ENCODE results near the gene CSPG4.

CSPG4 gene

GRCh38 chr15:75659928-75660645 lies 52.6 kb downstream of the CSPG4 start:
- Histone ChIP-seq H3K18ac (ENCODE audit: low read length) (peak overlapping the region; percentile 71), H4K8ac (ENCODE audit: low read depth, low read length) (no peak overlapping the region), H2BK120ac (ENCODE audit: low read depth, low read length) (no peak overlapping the region), H3K14ac (ENCODE audit: low read length) (peak overlapping the region; percentile 71), H2AFZ (ENCODE audit: low read length) (no peak overlapping the region), H2BK12ac (ENCODE audit: low read length) (no peak overlapping the region), H2BK5ac (ENCODE audit: low read length) (no peak overlapping the region), H3K9me3 (replicated peaks in 1 of 2; ENCODE audit: control insufficient read depth in 2 of 2, insufficient read depth in 1 of 2, low read depth in 1 of 2, low read length in 2 of 2) (no peaks in the 10 kb centered on the region), H3K9ac (ENCODE audit: low read depth, low read length, poor library complexity) (no peak overlapping the region), H3K27ac (replicated peaks; ENCODE audit: low read length) (no peak overlapping the region), H3K4ac (ENCODE audit: low read length) (no peak overlapping the region), H3K4me2 (ENCODE audit: insufficient read depth, low read length, poor library complexity, severe bottlenecking) (no peak overlapping the region), H2AK5ac (ENCODE audit: low read depth, low read length) (no peak overlapping the region), H3K4me1 (ENCODE audit: control insufficient read depth in 2 of 2, insufficient read depth in 1 of 2, low read depth in 1 of 2, low read length in 2 of 2) (peaks cover 0 to 7% of the 10 kb centered on the region in 2 donors), H3K23ac (ENCODE audit: low read depth, low read length, poor library complexity) (peak overlapping the region; percentile 96), H2BK15ac (ENCODE audit: low read length) (no peak overlapping the region), H3K79me1 (ENCODE audit: low read depth, low read length) (peaks cover 7% of the 10 kb centered on the region), H4K91ac (ENCODE audit: low read depth, low read length, poor library complexity) (no peak overlapping the region), H3K36me3 (replicated peaks in 1 of 2; ENCODE audit: control insufficient read depth in 2 of 2, insufficient read depth in 2 of 2, low read length in 2 of 2) (peaks cover 23 to 58% of the 10 kb centered on the region in 2 donors), H3K27me3 (ENCODE audit: control insufficient read depth in 3 of 3, insufficient read depth in 3 of 3, low read depth in 1 of 3, low read length in 3 of 3) (no peaks in the 10 kb centered on the region), H3K4me3 (ENCODE audit: low read length in 2 of 2) (no peak overlapping the region)
- no CpG with 5 or more reads among the region's 17 CpGs for WGBS, 2 donors (ENCODE audit: extremely low coverage in 2 of 2, insufficient read length in 2 of 2, insufficient replicate concordance in 1 of 2)
- no peak for DNase-seq (ENCODE audit: low spot score)

- Histone ChIP-seq H3K14ac (ENCODE audit: low read length) (peak overlapping the region; percentile 21), H3K4me1 (ENCODE audit: control insufficient read depth in 2 of 2, insufficient read depth in 1 of 2, low read depth in 1 of 2, low read length in 2 of 2) (peaks cover 0 to 7% of the 10 kb centered on the region in 2 donors), H2BK15ac (ENCODE audit: low read length) (no peak overlapping the region), H2BK5ac (ENCODE audit: low read length) (no peak overlapping the region), H3K4me3 (ENCODE audit: low read length in 2 of 2) (no peak overlapping the region), H2AK5ac (ENCODE audit: low read depth, low read length) (no peak overlapping the region), H3K18ac (ENCODE audit: low read length) (no peak overlapping the region), H2BK120ac (ENCODE audit: low read depth, low read length) (no peak overlapping the region), H3K9me3 (replicated peaks in 1 of 2; ENCODE audit: control insufficient read depth in 2 of 2, insufficient read depth in 1 of 2, low read depth in 1 of 2, low read length in 2 of 2) (no peaks in the 10 kb centered on the region), H3K4me2 (ENCODE audit: insufficient read depth, low read length, poor library complexity, severe bottlenecking) (no peak overlapping the region), H4K91ac (ENCODE audit: low read depth, low read length, poor library complexity) (no peak overlapping the region), H3K9ac (ENCODE audit: low read depth, low read length, poor library complexity) (no peak overlapping the region), H2BK12ac (ENCODE audit: low read length) (no peak overlapping the region), H3K4ac (ENCODE audit: low read length) (no peak overlapping the region), H3K23ac (ENCODE audit: low read depth, low read length, poor library complexity) (no peak overlapping the region), H3K27me3 (ENCODE audit: control insufficient read depth in 3 of 3, insufficient read depth in 3 of 3, low read depth in 1 of 3, low read length in 3 of 3) (no peaks in the 10 kb centered on the region), H3K79me1 (ENCODE audit: low read depth, low read length) (peaks cover 10% of the 10 kb centered on the region), H3K27ac (replicated peaks; ENCODE audit: low read length) (no peak overlapping the region), H2AFZ (ENCODE audit: low read length) (no peak overlapping the region), H3K36me3 (replicated peaks in 1 of 2; ENCODE audit: control insufficient read depth in 2 of 2, insufficient read depth in 2 of 2, low read length in 2 of 2) (peaks cover 27 to 66% of the 10 kb centered on the region in 2 donors), H4K8ac (ENCODE audit: low read depth, low read length) (no peak overlapping the region)
- no peak for DNase-seq (ENCODE audit: low spot score)
- no CpG with 5 or more reads among the region's 9 CpGs for WGBS, 2 donors (ENCODE audit: extremely low coverage in 2 of 2, insufficient read length in 2 of 2, insufficient replicate concordance in 1 of 2)
These were observed 53.4 kb downstream of the CSPG4 start for GRCh38 chr15:75659141-75659771.

DNA sequence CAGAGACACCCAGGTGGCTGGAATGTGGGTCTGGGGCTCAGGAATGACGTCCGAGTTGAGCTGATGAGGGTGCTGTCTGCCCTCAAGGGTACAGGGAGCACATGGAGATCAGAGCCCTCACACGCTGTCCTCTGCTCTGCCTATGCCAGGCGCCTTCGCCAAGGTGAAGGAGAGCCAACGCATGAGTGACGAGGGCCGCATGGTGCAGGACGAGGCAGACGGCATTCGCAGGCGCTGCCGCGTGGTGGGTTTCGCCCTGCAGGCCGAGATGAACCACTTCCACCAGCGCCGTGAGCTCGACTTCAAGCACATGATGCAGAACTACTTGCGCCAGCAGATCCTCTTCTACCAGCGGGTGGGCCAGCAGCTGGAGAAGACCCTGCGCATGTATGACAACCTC lies 55.8 kb downstream of the CSPG4 start:
- Histone ChIP-seq H3K4me2 (ENCODE audit: insufficient read depth, low read length, poor library complexity, severe bottlenecking) (no peak overlapping the region), H3K4me3 (ENCODE audit: low read length in 2 of 2) (peak overlapping the region in 1 of 2 donors; percentile 40), H3K79me1 (ENCODE audit: low read depth, low read length) (peaks cover 11% of the 10 kb centered on the region), H3K27me3 (ENCODE audit: control insufficient read depth in 3 of 3, insufficient read depth in 3 of 3, low read depth in 1 of 3, low read length in 3 of 3) (no peaks in the 10 kb centered on the region), H3K23ac (ENCODE audit: low read depth, low read length, poor library complexity) (peak overlapping the region; percentile 77), H2BK120ac (ENCODE audit: low read depth, low read length) (no peak overlapping the region), H3K9ac (ENCODE audit: low read depth, low read length, poor library complexity) (peak overlapping the region; percentile 35), H2AK5ac (ENCODE audit: low read depth, low read length) (no peak overlapping the region), H3K4ac (ENCODE audit: low read length) (peak overlapping the region; percentile 32), H3K9me3 (replicated peaks in 1 of 2; ENCODE audit: control insufficient read depth in 2 of 2, insufficient read depth in 1 of 2, low read depth in 1 of 2, low read length in 2 of 2) (no peaks in the 10 kb centered on the region), H3K36me3 (replicated peaks in 1 of 2; ENCODE audit: control insufficient read depth in 2 of 2, insufficient read depth in 2 of 2, low read length in 2 of 2) (peaks cover 27 to 81% of the 10 kb centered on the region in 2 donors), H3K4me1 (ENCODE audit: control insufficient read depth in 2 of 2, insufficient read depth in 1 of 2, low read depth in 1 of 2, low read length in 2 of 2) (peaks cover 12 to 20% of the 10 kb centered on the region in 2 donors), H4K8ac (ENCODE audit: low read depth, low read length) (no peak overlapping the region), H3K14ac (ENCODE audit: low read length) (no peak overlapping the region), H4K91ac (ENCODE audit: low read depth, low read length, poor library complexity) (no peak overlapping the region), H3K18ac (ENCODE audit: low read length) (no peak overlapping the region), H2BK5ac (ENCODE audit: low read length) (no peak overlapping the region), H2BK12ac (ENCODE audit: low read length) (no peak overlapping the region), H2BK15ac (ENCODE audit: low read length) (no peak overlapping the region), H2AFZ (ENCODE audit: low read length) (no peak overlapping the region), H3K27ac (replicated peaks; ENCODE audit: low read length) (no peak overlapping the region)
- WGBS, 2 donors (ENCODE audit: extremely low coverage in 2 of 2, insufficient read length in 2 of 2, insufficient replicate concordance in 1 of 2), result no CpG with 5 or more reads among the region's 22 CpGs
- no peak for DNase-seq (ENCODE audit: low spot score)

- WGBS, 2 donors (ENCODE audit: extremely low coverage in 2 of 2, insufficient read length in 2 of 2, insufficient replicate concordance in 1 of 2), result no CpG with 5 or more reads among the region's 5 CpGs
- H2BK15ac ChIP-seq (ENCODE audit: low read length), result no peak overlapping the region
- H3K4me1 ChIP-seq (ENCODE audit: control insufficient read depth in 2 of 2, insufficient read depth in 1 of 2, low read depth in 1 of 2, low read length in 2 of 2), result peaks cover 17 to 23% of the 10 kb centered on the region in 2 donors
These were observed 56.3 kb downstream of the CSPG4 start for GRCh38 chr15:75656331-75656730.

More at GRCh38 chr15:75656331-75656730, 56.3 kb downstream of the CSPG4 start:
- H2BK120ac ChIP-seq (ENCODE audit: low read depth, low read length), result no peak overlapping the region
- H3K36me3 ChIP-seq (replicated peaks in 1 of 2; ENCODE audit: control insufficient read depth in 2 of 2, insufficient read depth in 2 of 2, low read length in 2 of 2), result peaks cover 27 to 84% of the 10 kb centered on the region in 2 donors
- H3K4ac ChIP-seq (ENCODE audit: low read length), result no peak overlapping the region
- H3K9me3 ChIP-seq (replicated peaks in 1 of 2; ENCODE audit: control insufficient read depth in 2 of 2, insufficient read depth in 1 of 2, low read depth in 1 of 2, low read length in 2 of 2), result no peaks in the 10 kb centered on the region
- H2BK5ac ChIP-seq (ENCODE audit: low read length), result no peak overlapping the region
- H3K4me3 ChIP-seq (ENCODE audit: low read length in 2 of 2), result no peak overlapping the region
- no peak overlapping the region for H3K14ac ChIP-seq (ENCODE audit: low read length)
- H3K27me3 ChIP-seq (ENCODE audit: control insufficient read depth in 3 of 3, insufficient read depth in 3 of 3, low read depth in 1 of 3, low read length in 3 of 3), result no peaks in the 10 kb centered on the region
- H3K9ac ChIP-seq (ENCODE audit: low read depth, low read length, poor library complexity), result peak overlapping the region; percentile 35
- no peak overlapping the region for H3K23ac ChIP-seq (ENCODE audit: low read depth, low read length, poor library complexity)
- no peak overlapping the region for H3K27ac ChIP-seq (replicated peaks; ENCODE audit: low read length)
- H4K8ac ChIP-seq (ENCODE audit: low read depth, low read length), result no peak overlapping the region
- H2AFZ ChIP-seq (ENCODE audit: low read length), result no peak overlapping the region
- no peak overlapping the region for H3K4me2 ChIP-seq (ENCODE audit: insufficient read depth, low read length, poor library complexity, severe bottlenecking)
- H4K91ac ChIP-seq (ENCODE audit: low read depth, low read length, poor library complexity), result no peak overlapping the region
- peaks cover 13% of the 10 kb centered on the region for H3K79me1 ChIP-seq (ENCODE audit: low read depth, low read length)
- no peak overlapping the region for H2BK12ac ChIP-seq (ENCODE audit: low read length)
- DNase-seq (ENCODE audit: low spot score), result no peak
- no peak overlapping the region for H2AK5ac ChIP-seq (ENCODE audit: low read depth, low read length)
- H3K18ac ChIP-seq (ENCODE audit: low read length), result no peak overlapping the region

Measured in neuronal stem cell (in vitro differentiated cells).